ENCODE data around the gene SLC9A2.

- no peak for TF ChIP-seq CTCF (IDR thresholded peaks at IDR 0.05)
- no peak for TF ChIP-seq POLR2A (IDR thresholded peaks at IDR 0.05)
Measured at GRCh38 chr2:102618452-102619413, 620 bp upstream of the SLC9A2 start.
